Activated CD8-positive, alpha-beta T cell treated with anti-CD3 and anti-CD28 coated beads for 36 hours (primary cell): ENCODE results near the gene GPR155. TPM values are rescaled to one million over a fixed set of nuclear protein-coding genes. Genes with fewer than 3 reads are reported as not detected.
"Not testable (repeated sequence)": the region's sequence is repeated elsewhere in the genome, so short reads cannot be mapped to it uniquely, and the experiment has no call there.

Experiments used
- ATAC-seq: fragments of 200-7000 bp; cut with Tn5 transposase; one replicate; pipeline ENCODE4 v1.10.0; 2021; ENCODE audit warnings: mild to moderate bottlenecking, moderate library complexity
- CTCF ChIA-PET: fragments of 350-600 bp; sonication (Branson Sonifier 250); formaldehyde crosslinking; loops from one replicate; lab custom pipeline; 2021; ENCODE audit warnings: antibody characterized with exemption; lab: Charles Lee
- POLR2A ChIA-PET: fragments of 350-600 bp; sonication (Branson Sonifier 250); formaldehyde crosslinking; loops from one replicate; lab custom pipeline; 2021; ENCODE audit warnings: antibody characterized with exemption; lab: Charles Lee
- DNase-seq: peaks from one replicate; pipeline ENCODE4 v3.0.0-alpha.2; 2020
- H3K27ac Mint-ChIP-seq: one replicate; pipeline ENCODE4 v1.8.0; 2021; ENCODE audit warnings: mild to moderate bottlenecking, mixed read lengths
- H3K27me3 Mint-ChIP-seq: one replicate; pipeline ENCODE4 v1.8.0; 2021; ENCODE audit warnings: mixed read lengths
- H3K36me3 Mint-ChIP-seq: one replicate; pipeline ENCODE4 v1.8.0; 2021; ENCODE audit warnings: low read depth, mixed read lengths
- H3K4me1 Mint-ChIP-seq: one replicate; pipeline ENCODE4 v1.8.0; 2021; ENCODE audit warnings: low read depth, mixed read lengths
- H3K4me3 Mint-ChIP-seq: one replicate; pipeline ENCODE4 v1.8.0; 2021; ENCODE audit warnings: mild to moderate bottlenecking, moderate library complexity, mixed read lengths
- H3K9me3 Mint-ChIP-seq: one replicate; pipeline ENCODE4 v1.8.0; 2021; ENCODE audit warnings: mixed read lengths
- CTCF ChIP-seq: fragments of 200-600 bp; IDR thresholded peaks from one replicate; pipeline ENCODE4 v1.8.0; 2022; ENCODE audit warnings: antibody characterized with exemption, mild to moderate bottlenecking
- intact Hi-C: fragments of 100-400 bp; cut with micrococcal nuclease; formaldehyde crosslinking; loops from one replicate; pipeline ENCODE4 v1.10.0; 2022
- total RNA-seq, 2 experiments: library from RNA; stranded (reverse); gene quantifications; one replicate each; pipeline ENCODE4 v1.2.3, GENCODE V29; 2021

GPR155 gene
- total RNA-seq, 2 experiments from 2014 or later: 13.3 to 15.3 TPM

DNA sequence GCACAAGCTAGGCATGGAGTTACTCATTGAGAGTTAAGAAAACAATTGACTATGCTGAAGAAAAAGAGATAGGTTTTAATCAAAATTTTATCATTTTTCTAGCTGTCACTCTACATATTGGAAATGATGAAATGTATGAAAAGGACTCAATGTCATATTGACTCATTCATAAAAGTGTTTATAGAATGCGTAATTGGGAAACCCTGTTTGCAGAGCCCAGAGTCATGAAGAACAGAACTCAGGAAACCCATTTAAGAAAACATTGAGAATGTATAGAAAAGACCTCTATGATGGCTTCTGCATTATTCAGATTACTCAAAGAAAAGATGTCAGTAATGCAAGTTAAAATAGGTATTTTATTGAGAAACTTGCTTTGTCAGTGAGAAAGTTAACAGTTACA, 54.9 kb downstream of the GPR155 start:
- no peak for TF ChIP-seq CTCF
- intact Hi-C loops: no loop called here
- H3K36me3 Mint-ChIP-seq: peaks cover 26% of the 10 kb centered on the region
- no peak overlapping the region for H3K27ac Mint-ChIP-seq
- ChIA-PET CTCF (no interaction called here), POLR2A (no interaction called here)
- no peaks in the 10 kb centered on the region for H3K27me3 Mint-ChIP-seq
- H3K4me3 Mint-ChIP-seq: no peak overlapping the region
- H3K4me1 Mint-ChIP-seq: no peaks in the 10 kb centered on the region
- ATAC-seq: no peak
- H3K9me3 Mint-ChIP-seq: peaks cover 2% of the 10 kb centered on the region
- DNase-seq: no peak

DNA sequence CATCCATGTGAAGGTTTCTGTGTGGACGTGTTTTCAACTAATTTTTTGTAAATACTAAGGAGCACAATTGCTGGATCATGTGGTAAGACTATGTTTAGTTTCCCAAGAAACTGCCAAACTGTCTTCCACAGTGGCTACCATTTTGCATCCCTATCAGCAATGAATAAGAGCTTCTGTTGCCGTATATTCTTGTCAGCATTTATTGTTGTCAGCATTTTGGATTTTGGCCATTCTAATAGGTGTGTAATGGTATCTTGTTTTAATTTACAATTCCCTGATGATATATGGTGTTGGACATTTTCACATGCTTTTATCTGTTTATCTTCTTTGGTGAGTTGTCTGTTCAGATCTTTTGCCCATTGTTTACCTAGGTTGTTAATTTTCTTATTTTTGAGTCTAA, 56.8 kb downstream of the GPR155 start:
- ChIA-PET CTCF (no interaction called here), POLR2A (no interaction called here)
- H3K27ac Mint-ChIP-seq: no peak overlapping the region
- ATAC-seq (no peak), DNase-seq (no peak)
- H3K36me3 Mint-ChIP-seq: peaks cover 19% of the 10 kb centered on the region
- H3K4me1 Mint-ChIP-seq: no peaks in the 10 kb centered on the region
- no peaks in the 10 kb centered on the region for H3K27me3 Mint-ChIP-seq
- intact Hi-C loops: no loop called here
- no peak overlapping the region for H3K4me3 Mint-ChIP-seq
- H3K9me3 Mint-ChIP-seq: peaks cover 2% of the 10 kb centered on the region
- TF ChIP-seq CTCF: no peak

GRCh38 chr2:174428214-174428613, 58.6 kb downstream of the GPR155 start:
- Mint-ChIP-seq H3K36me3 (peaks cover 15% of the 10 kb centered on the region), H3K4me3 (no peak overlapping the region), H3K27me3 (no peaks in the 10 kb centered on the region), H3K9me3 (peaks cover 2% of the 10 kb centered on the region), H3K27ac (no peak overlapping the region), H3K4me1 (no peaks in the 10 kb centered on the region)
- no peak for TF ChIP-seq CTCF
- intact Hi-C loops: no loop called here
- ChIA-PET CTCF (no interaction called here), POLR2A (no interaction called here)
- DNase-seq (no peak), ATAC-seq (no peak)

- ATAC-seq (no peak), DNase-seq (no peak)
- Mint-ChIP-seq H3K4me3 (no peak overlapping the region), H3K27me3 (no peaks in the 10 kb centered on the region), H3K27ac (no peak overlapping the region), H3K9me3 (no peaks in the 10 kb centered on the region), H3K36me3 (peaks cover 5% of the 10 kb centered on the region), H3K4me1 (peaks cover 3% of the 10 kb centered on the region)
- ChIA-PET CTCF (interaction anchor here (0.8 kb wide), 1 partner anchor 51 kb away, joined by 3 read pairs; no protein-coding TSS in a partner anchor), POLR2A (no interaction called here)
- intact Hi-C loops: no loop called here
- no peak for TF ChIP-seq CTCF
Observed at GRCh38 chr2:174412256-174412655, 74.6 kb downstream of the GPR155 start.

DNA sequence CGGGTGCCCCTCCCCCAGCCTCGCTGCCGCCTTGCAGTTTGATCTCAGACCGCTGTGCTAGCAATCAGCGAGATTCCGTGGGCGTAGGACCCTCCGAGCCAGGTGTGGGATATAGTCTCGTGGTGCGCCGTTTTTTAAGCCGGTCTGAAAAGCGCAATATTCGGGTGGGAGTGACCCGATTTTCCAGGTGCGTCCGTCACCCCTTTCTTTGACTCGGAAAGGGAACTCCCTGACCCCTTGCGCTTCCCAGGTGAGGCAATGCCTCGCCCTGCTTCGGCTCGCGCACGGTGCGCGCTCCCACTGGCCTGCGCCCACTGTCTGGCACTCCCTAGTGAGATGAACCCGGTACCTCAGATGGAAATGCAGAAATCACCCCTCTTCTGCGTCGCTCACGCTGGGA, 76.8 kb downstream of the GPR155 start:
- H3K4me1 Mint-ChIP-seq, H3K27me3 Mint-ChIP-seq, ATAC-seq, CTCF ChIA-PET, DNase-seq, intact Hi-C loops, H3K9me3 Mint-ChIP-seq, H3K4me3 Mint-ChIP-seq, H3K36me3 Mint-ChIP-seq, POLR2A ChIA-PET, H3K27ac Mint-ChIP-seq: not testable (repeated sequence)

DNA sequence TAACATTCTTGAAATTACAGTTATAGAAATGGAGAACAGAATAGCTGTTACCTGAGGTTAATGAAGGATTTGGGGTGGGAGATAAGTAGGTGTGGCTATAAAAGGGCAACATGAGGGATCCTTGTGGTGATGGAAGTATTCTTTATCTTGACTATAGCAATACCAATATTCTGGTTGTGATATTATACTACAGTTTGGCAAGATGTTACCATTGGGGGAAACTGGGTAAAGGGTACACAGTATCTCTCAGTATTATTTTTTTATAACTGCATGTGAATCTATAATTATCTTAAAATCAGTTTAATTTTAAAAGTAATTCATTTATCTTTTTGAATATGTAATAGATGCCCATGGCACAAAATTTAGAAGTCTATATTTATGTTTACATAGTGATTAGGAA, 83.2 kb downstream of the GPR155 start:
- ChIA-PET POLR2A (no interaction called here), CTCF (no interaction called here)
- ATAC-seq: no peak

More for the DNA sequence above, 83.2 kb downstream of the GPR155 start:
- Mint-ChIP-seq H3K4me3 (no peak overlapping the region), H3K27ac (no peak overlapping the region), H3K36me3 (peaks cover 12% of the 10 kb centered on the region), H3K27me3 (no peaks in the 10 kb centered on the region), H3K9me3 (peaks cover 2% of the 10 kb centered on the region), H3K4me1 (no peaks in the 10 kb centered on the region)
- no peak for DNase-seq
- no peak for TF ChIP-seq CTCF
- intact Hi-C loops: no loop called here
